Superior temporal gyrus (tissue), 1 donor: ENCODE measurements around the gene FGD5.
A peak's percentile ranks its signal among the peaks of the same experiment; 100 is the strongest.

Source experiments
- DNase-seq: peaks from one replicate; pipeline ENCODE4 v3.0.0-alpha.2; 2016; ENCODE audit errors: extremely low spot score

Gene FGD5

DNA sequence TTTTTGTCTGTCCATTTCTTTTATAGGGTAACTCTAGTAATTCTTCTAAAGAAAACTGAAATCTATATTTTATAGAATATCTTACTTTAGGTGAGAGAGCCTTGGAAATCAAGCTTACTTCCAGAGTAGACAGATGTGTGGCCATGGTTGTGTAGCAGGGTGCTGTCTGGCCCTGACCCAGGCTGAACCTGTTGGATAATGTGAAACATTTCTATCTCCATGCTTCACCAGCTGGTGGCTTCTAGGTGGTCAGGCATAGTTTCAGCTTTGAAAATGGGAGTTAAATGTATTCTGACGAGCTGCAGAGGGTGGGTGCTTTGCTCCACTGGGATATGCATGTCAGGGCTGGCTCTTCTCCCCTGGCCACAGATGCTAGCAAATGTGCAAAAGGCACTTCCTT lies 107.8 kb downstream of the FGD5 start:
- no peak for DNase-seq

DNA sequence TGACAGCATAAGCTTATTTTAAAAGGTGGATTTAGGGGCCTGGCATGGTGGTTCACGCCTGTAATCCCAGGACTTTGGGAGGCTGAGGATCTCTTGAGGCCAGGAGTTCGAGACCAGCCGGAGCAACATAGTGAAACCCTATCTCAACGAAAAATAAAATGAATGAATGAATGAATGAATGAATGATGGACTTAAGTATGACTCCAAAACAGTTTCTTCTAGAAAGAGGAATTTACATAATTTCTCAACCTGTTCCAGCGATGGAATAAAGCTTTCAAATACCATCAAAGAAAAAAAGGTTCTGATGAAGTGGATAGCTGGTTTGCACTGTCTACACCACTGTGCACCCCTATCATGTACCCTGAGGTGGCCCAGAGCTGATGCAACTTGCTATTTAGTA lies 108.5 kb downstream of the FGD5 start:
- no peak for DNase-seq

- DNase-seq = no peak
These were observed 110.7 kb downstream of the FGD5 start for GRCh38 chr3:14929310-14930074.

- no peak for DNase-seq
These were observed 115.2 kb downstream of the FGD5 start for GRCh38 chr3:14933820-14934425.

- no peak for DNase-seq
These were observed 117.0 kb downstream of the FGD5 start for GRCh38 chr3:14935592-14936345.

DNA sequence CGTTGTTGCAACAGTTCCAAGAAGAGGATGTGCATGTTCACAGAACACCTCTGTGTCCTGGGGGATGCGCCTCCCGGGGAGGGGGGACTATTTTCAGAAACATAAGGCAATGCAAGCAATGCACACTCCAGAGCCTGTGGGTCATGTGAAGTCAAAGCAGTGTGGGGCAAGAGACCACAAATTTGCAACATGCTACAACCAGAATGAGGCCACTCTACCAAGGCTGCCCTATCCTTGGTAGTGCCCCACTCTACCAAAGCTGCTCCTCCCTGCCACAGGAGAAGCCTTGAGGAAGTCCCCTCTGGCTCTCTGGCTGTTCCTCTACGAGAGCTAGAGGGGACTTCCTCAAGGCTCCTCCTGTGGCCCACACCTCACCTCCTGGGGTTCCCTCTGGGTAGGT lies 120.2 kb downstream of the FGD5 start:
- DNase-seq = no peak

- peak; percentile 42 for DNase-seq
These were observed 123.1 kb downstream of the FGD5 start for GRCh38 chr3:14941871-14942270.

- DNase-seq = no peak
These were observed 124.3 kb downstream of the FGD5 start for GRCh38 chr3:14943042-14943441.

DNA sequence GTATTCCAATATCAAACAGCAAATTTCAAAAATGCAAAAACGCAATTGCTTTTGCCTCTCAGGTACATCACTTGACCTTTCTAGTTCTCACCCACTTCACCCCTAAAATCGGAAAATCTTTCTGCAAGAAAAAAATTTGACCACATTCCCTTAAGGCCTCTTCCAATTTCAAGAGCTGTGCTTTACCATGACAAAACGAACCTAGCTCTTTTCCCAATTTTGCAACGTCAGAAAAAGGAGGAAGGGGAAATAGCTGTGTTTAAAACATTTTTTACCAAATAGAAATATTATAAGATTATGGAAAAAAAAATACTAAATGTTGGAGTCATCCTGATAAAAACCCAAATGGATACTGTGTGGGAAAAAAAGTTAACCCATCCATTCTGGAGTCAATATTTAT lies 127.5 kb downstream of the FGD5 start:
- DNase-seq = no peak

DNA sequence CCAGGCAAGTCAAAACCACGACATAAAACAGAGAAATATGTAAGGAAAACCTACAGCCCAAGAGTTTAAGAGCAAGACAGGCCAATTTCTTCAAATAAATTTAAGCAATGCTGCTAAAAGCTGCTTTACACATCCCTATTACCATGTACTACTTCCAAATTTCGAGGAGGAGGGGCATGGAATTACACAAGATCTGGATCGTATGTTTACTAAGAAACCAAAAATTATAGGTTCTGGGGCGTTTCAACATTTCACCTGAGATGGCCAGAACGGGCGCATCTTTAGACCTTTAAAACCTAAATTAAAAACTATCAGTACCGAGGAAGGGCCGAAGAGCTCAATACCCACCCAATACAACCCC lies 128.0 kb downstream of the FGD5 start:
- DNase-seq = peak; percentile 40

DNA sequence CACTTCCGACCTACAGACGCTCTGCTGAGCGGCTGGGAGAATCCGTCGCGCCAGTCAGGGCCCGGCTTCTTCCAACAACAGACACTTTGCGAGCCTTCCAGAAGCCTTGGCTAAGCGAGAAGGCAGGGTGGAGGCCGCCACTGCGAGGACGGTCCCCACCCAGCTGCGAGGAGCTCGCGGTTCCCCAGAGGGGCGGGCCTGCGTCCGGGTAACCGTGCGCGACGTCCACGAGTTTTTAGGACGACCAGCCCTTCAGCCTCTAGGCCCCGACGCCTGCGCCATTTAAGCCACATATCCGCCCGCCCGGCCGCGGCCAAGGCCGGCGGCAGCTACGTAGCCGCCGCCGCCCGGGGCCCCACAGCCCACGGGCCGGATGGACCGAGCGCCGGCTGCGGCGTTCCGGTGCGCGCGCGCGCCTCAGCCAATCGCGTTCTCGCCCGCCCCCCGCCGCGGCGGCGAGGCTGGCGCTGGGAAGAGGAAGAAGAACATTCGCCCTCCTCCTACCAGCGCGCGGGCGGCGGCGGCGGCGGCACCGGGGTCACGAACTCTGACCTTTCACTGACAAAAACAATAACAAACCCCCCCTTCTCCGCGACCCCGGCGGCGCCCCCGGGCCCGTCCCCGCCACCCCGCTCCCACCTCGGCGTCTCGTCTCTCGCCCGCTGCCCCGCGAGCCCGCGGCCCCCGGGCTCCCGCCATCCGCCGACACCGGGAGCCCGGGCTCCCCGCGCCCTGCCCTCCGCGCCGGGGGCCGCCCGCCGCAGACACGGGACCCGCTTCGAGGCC lies 128.5 kb downstream of the FGD5 start, which contains the start of gene NR2C2:
TSS of gene NR2C2 (plus strand) at position 484 of the 786 bp plus-strand sequence. CDS start 56,332 bp downstream, outside the sequence.
- DNase-seq = peak; percentile 80

DNA sequence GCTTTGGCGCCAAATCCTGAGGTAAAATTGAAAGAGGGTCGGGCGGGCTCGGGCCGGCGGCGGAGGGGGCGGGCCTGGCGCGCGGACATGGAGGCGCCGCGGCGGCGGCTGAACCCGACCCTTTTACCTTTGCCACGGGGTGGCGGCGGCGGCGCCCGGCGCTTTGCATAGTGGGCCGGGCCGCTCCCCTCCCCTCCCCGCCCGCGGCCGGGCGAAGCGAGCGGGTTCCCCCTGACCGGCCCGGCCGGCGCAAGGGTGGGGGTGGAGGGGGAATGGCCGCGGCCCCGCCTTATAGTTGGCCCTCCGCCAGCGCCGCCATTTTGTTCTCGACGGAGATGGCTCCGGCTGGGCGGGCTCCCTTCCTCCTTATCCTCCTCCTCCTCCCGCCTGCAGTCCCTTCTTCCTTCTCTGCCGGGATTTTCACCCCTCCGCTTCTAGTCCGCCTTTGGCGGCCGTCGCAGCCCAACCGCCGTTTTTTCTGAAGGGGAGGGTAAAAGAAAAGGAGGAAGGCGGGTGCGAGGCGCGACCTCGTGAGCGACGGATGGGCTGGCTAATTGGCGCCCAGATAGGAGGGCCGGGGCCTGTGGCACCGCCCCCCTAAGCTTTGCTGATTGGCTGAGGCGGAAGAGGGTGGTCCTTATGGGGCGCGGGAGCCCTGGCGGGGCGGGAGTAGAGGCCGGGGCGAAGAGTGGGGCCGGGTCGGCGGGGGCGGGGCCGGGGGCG lies 129.3 kb downstream of the FGD5 start:
- DNase-seq = peak; percentile 99

- DNase-seq = no peak
These were observed 129.9 kb downstream of the FGD5 start for GRCh38 chr3:14948609-14949038.

DNA sequence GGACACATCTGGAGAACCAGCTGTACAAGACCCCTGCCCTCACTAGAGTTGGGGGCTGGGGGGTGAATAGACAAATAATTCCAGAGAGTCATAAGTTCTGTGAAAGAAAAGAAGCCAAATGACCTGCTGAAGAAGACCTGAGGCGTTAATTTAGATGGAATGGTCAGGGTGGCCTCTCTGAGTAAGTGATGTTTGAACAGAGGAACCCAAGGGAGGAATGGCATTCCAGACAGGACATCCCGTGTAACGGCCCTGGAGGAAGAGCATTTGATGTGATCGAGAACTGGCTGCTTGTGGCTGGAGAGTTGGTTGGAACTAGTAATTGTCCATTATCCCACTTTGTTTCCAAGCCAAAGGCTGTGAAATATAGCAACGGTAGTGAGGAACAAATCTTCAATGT lies 130.4 kb downstream of the FGD5 start:
- DNase-seq = no peak

GRCh38 chr3:14950274-14950673 lies 131.5 kb downstream of the FGD5 start:
- no peak for DNase-seq

DNA sequence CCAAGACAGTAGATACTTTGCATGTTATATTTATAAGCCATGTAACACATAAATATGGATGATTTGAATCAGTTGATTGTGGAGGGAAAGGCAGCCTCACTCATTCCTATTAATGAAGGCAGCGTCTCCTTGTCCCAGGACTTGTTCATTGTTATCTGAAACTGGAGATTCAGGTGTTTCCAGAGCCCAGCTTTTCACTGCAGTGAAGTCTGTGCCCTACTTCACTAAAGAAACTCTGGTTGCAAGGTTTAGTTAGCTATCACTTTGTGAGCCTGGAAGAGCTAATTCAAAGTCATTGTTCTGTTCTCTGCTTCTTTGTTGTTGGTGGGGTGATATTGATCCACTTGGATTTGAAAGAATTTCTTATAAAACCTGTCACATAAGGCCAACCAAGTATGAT lies 138.4 kb downstream of the FGD5 start:
- DNase-seq = no peak

DNA sequence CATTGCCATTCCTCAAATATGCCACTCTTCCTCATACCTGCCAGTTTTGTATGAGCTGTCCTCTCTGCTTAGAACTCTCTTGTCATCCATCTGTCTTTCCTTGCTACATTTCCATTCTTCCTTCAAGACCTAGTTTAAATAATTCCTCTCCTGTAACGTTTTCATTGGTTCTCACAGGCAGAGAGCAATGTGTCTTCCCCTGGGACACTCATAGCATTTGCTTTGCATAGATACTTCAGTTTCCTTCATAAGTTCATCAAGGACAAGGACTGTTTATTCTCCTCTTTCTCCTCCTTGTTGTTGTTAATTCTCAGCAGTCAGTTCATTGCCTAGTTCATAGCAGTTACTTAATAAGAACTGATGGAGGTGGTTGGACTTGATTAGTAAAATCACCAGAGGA lies 139.2 kb downstream of the FGD5 start:
- DNase-seq = no peak

GRCh38 chr3:14959359-14959943 lies 140.7 kb downstream of the FGD5 start:
- DNase-seq = no peak

DNA sequence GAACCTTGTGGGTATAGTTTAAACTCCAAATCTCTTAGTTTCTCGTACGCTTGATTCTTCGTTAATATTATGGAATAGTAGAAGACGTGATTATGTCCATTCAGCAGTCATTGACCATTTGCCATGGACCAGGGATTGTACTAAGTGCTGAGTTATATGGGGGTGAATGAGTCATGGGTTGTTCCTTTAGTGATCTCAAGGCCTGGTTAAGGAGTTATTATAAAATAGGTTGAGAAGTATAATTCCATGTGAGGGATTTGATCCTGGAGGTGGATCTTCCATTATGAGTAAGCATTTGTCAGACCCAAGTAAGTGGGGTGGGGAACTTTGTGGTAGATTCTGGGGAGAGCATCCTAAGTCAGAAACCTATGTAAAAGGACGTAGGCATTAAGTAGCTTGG lies 144.0 kb downstream of the FGD5 start:
- no peak for DNase-seq

DNA sequence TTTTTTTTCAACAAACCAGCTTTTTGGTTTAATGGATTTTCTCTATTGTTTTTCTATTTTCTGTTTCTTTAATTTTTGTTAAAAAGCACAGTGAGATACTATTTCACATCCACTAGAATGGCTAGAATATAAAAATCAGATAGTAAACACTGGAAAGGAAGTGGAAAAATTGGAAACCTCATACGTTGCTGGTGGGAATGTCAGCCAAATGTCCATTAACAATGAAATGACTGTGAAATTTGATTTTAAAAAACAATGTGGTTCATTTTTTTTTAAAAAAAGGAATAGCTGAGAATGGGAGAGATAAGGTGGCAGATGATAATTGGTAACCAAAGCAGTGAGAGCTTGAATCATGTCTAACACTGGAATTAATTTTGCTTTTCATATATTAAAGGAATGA lies 148.5 kb downstream of the FGD5 start:
- DNase-seq = no peak

DNA sequence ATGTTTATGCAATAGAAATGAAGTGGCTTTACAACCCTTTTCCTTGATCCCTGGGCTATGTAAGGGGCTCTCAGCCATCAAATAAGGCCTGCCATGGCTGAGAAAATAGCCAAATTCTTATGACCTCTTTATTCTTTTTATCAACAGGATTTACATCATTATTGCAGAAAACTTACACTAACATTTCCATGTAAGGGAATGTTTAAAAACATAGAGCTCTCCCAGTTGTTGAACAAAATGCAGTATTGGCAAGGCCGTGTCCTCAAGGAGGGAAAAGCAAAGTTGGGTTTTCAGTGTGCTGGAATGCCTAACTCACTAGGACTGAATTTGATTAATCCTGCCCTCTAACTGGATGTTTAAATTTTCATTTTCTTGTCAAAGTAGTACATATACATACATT lies 150.9 kb downstream of the FGD5 start:
- DNase-seq = no peak
